IMR-90 (cell line): ENCODE data around the gene CENPA. TPM values are rescaled to one million over a fixed set of nuclear protein-coding genes. Genes with fewer than 3 reads are reported as not detected.
"Not testable (repeated sequence)": the region's sequence is repeated elsewhere in the genome, so short reads cannot be mapped to it uniquely, and the experiment has no call there.

Source experiments
- ATAC-seq: fragments of 200-7000 bp; cut with Tn5 transposase; 2 replicates; pipeline ENCODE4 v1.9.1; 2020; ENCODE audit warnings: low read depth, mild to moderate bottlenecking, moderate library complexity
- BruUV-seq: library from RNA; stranded (reverse); fragments of 400-500 nt; replicated peaks from 2 replicates; lab custom pipeline; 2021; lab: Mats Ljungman, UMichigan
- CTCF ChIA-PET: fragments of 300-600 bp; formaldehyde crosslinking; extraction: SDS; loops from one replicate; lab custom pipeline; 2021; ENCODE audit warnings: antibody characterized with exemption; lab: Yijun Ruan, JAX
- POLR2A ChIA-PET: fragments of 300-600 bp; sonication (Branson Sonifier 250); formaldehyde crosslinking; loops from one replicate; lab custom pipeline; 2022; ENCODE audit warnings: antibody characterized with exemption; ENCODE audit not compliant: unreplicated experiment; lab: Charles Lee
- DNase-seq: peaks from one replicate; pipeline ENCODE4 v3.0.0; 2013
- H2AFZ ChIP-seq: replicated peaks from 2 replicates; pipeline ENCODE3; 2013; ENCODE audit warnings: low read length, mild to moderate bottlenecking; ENCODE audit not compliant: poor library complexity
- H2AK5ac ChIP-seq: 2 replicates; pipeline ENCODE4 v1.6.1; 2013; ENCODE audit warnings: low read depth, low read length, inconsistent platforms
- H2AK9ac ChIP-seq: replicated peaks from 2 replicates; pipeline ENCODE3; 2013; ENCODE audit warnings: mild to moderate bottlenecking, low read depth, low read length, moderate library complexity; ENCODE audit not compliant: poor library complexity
- H2BK120ac ChIP-seq: 2 replicates; pipeline ENCODE4 v1.6.1; 2013; ENCODE audit warnings: low read depth, low read length, inconsistent platforms
- H2BK15ac ChIP-seq: 3 replicates; pipeline ENCODE4 v1.6.1; 2013; ENCODE audit warnings: low read depth, low read length, inconsistent platforms
- H2BK20ac ChIP-seq: 2 replicates; pipeline ENCODE4 v1.6.1; 2013; ENCODE audit warnings: low read depth, mild to moderate bottlenecking, inconsistent platforms, low read length, moderate library complexity
- H2BK5ac ChIP-seq: 2 replicates; pipeline ENCODE4 v1.6.1; 2013; ENCODE audit warnings: mild to moderate bottlenecking, low read depth, low read length, inconsistent platforms; ENCODE audit not compliant: poor library complexity, severe bottlenecking
- H3K14ac ChIP-seq: replicated peaks from 2 replicates; pipeline ENCODE4 v1.6.1; 2013; ENCODE audit warnings: low read depth, low read length, inconsistent platforms
- H3K18ac ChIP-seq: 2 replicates; pipeline ENCODE4 v1.6.1; 2013; ENCODE audit warnings: low read depth, low read length, control low read depth
- H3K23ac ChIP-seq: 2 replicates; pipeline ENCODE4 v1.6.1; 2013; ENCODE audit warnings: low read depth, low read length, inconsistent platforms
- H3K27ac ChIP-seq: 2 replicates; pipeline ENCODE4 v1.5.1; 2013; ENCODE audit warnings: mild to moderate bottlenecking, control low read depth, low read length; ENCODE audit not compliant: insufficient read depth
- H3K27me3 ChIP-seq: 2 replicates; pipeline ENCODE4 v1.6.1; 2013; ENCODE audit warnings: low read length; ENCODE audit not compliant: control insufficient read depth, insufficient read depth
- H3K36me3 ChIP-seq: 2 replicates; pipeline ENCODE4 v1.6.1; 2013; ENCODE audit warnings: low read length, mixed read lengths; ENCODE audit not compliant: control insufficient read depth, insufficient read depth
- H3K4ac ChIP-seq: 2 replicates; pipeline ENCODE4 v1.6.1; 2013; ENCODE audit warnings: low read depth, low read length, inconsistent platforms
- H3K4me1 ChIP-seq: 2 replicates; pipeline ENCODE4 v1.6.1; 2013; ENCODE audit warnings: low read length, mixed read lengths; ENCODE audit not compliant: control insufficient read depth, insufficient read depth
- H3K4me2 ChIP-seq: 2 replicates; pipeline ENCODE4 v1.6.1; 2013; ENCODE audit warnings: low read depth, mild to moderate bottlenecking, control low read depth, low read length, moderate library complexity
- H3K4me3 ChIP-seq: 2 replicates; pipeline ENCODE4 v1.5.1; 2013; ENCODE audit warnings: low read depth, mild to moderate bottlenecking, control low read depth, low read length, moderate library complexity; ENCODE audit not compliant: insufficient read depth
- H3K56ac ChIP-seq: 2 replicates; pipeline ENCODE4 v1.6.1; 2013; ENCODE audit warnings: low read length, inconsistent platforms; ENCODE audit not compliant: insufficient read depth; ENCODE audit errors: extremely low read depth
- H3K79me1 ChIP-seq, 2 experiments: 2 replicates each; pipeline ENCODE4 v1.6.1; 2013; ENCODE audit warnings: low read length in 2 of 2, inconsistent platforms in 1 of 2, low read depth in 1 of 2
- H3K9ac ChIP-seq: 2 replicates; pipeline ENCODE4 v1.6.1; 2013; ENCODE audit warnings: low read depth, low read length, control low read depth
- H3K9me1 ChIP-seq: 2 replicates; pipeline ENCODE4 v1.6.1; 2013; ENCODE audit warnings: low read length, inconsistent platforms; ENCODE audit not compliant: insufficient read depth
- H3K9me3 ChIP-seq: 2 replicates; pipeline ENCODE4 v1.6.1; 2013; ENCODE audit warnings: low read length; ENCODE audit not compliant: control insufficient read depth, insufficient read depth
- H4K20me1 ChIP-seq: 2 replicates; pipeline ENCODE4 v1.6.1; 2013; ENCODE audit warnings: low read length, inconsistent platforms; ENCODE audit not compliant: insufficient read depth
- H4K5ac ChIP-seq: 2 replicates; pipeline ENCODE4 v1.6.1; 2013; ENCODE audit warnings: mild to moderate bottlenecking, low read depth, low read length, control low read depth
- H4K8ac ChIP-seq, 2 experiments: 2 replicates each; pipeline ENCODE4 v1.6.1; 2013; ENCODE audit warnings: low read depth in 2 of 2, low read length in 2 of 2, control low read depth in 1 of 2, inconsistent platforms in 1 of 2
- H4K91ac ChIP-seq: 2 replicates; pipeline ENCODE4 v1.6.1; 2013; ENCODE audit warnings: low read depth, low read length, inconsistent platforms; ENCODE audit not compliant: insufficient read depth
- WGBS, 2 experiments: methylation state at CpG; one replicate each; pipeline versions ENCODE4 v1.1.5 to v1.1.7; 2013; ENCODE audit warnings: missing lambda C conversion rate in 2 of 2; ENCODE audit not compliant: insufficient read length in 1 of 2; ENCODE audit errors: extremely low coverage in 2 of 2; 5-methylcytosine and 5-hydroxymethylcytosine counted together
- dilution Hi-C: fragments of 300-500 bp; cut with HindIII; formaldehyde crosslinking; loops from one replicate; pipeline ENCODE4 v1.14.3; 2018; ENCODE audit warnings: low sequenced_read_pairs; ENCODE audit not compliant: unreplicated experiment
- in situ Hi-C: fragments of 300-500 bp; cut with MboI; formaldehyde crosslinking; loops from 3 replicates; pipeline ENCODE4 v1.14.3; 2019; ENCODE audit warnings: low sequenced_read_pairs, inconsistent platforms, mixed read lengths
- intact Hi-C: fragments of 100-400 bp; cut with micrococcal nuclease; formaldehyde crosslinking; loops from 2 replicates; pipeline ENCODE4 v1.10.0; 2022
- polyA plus RNA-seq, 3 experiments: library from polyadenylated mRNA; depleted of rRNA; stranded (reverse); fragments of >200 nt; gene quantifications; 2 replicates each; pipeline ENCODE4 v1.2.3, GENCODE V29; 2012; ENCODE audit warnings: low replicate concordance in 1 of 3
- total RNA-seq: library from RNA; depleted of rRNA; stranded (reverse); fragments of >200 nt; gene quantifications from 2 replicates; pipeline ENCODE4 v1.2.3, GENCODE V29; 2012

CENPA gene
- total and polyA plus RNA-seq, 2 of the 4 experiments (the other 2 are of a cell fraction): 7.7 to 14.9 TPM

- H3K23ac ChIP-seq, H3K14ac ChIP-seq, H4K8ac ChIP-seq, DNase-seq, H4K20me1 ChIP-seq, dilution Hi-C loops, H3K9me1 ChIP-seq, H2BK5ac ChIP-seq, H3K4me3 ChIP-seq, H2AK9ac ChIP-seq, POLR2A ChIA-PET, H2BK20ac ChIP-seq, H3K4me2 ChIP-seq, H3K27ac ChIP-seq, CTCF ChIA-PET, H3K4ac ChIP-seq, H3K9ac ChIP-seq, H4K91ac ChIP-seq, H3K56ac ChIP-seq, H3K9me3 ChIP-seq, H3K18ac ChIP-seq, H2AK5ac ChIP-seq, BruUV-seq, ATAC-seq, H3K36me3 ChIP-seq, H4K5ac ChIP-seq, H2AFZ ChIP-seq, H2BK120ac ChIP-seq, H3K4me1 ChIP-seq, H3K79me1 ChIP-seq, intact Hi-C loops, H2BK15ac ChIP-seq, in situ Hi-C loops: not testable (repeated sequence)
- peaks cover 42% of the 10 kb centered on the region for H3K27me3 ChIP-seq
- 87% methylated on average over 20 of the region's 52 CpGs; no CpG with 5 or more reads in 1 of the 2 experiments for WGBS, 2 experiments
Measured at GRCh38 chr2:26814072-26814765, 28.4 kb downstream of the CENPA start.
